HEK293 (cell line): Measurements from ENCODE around the gene IGSF3.
"Not testable (repeated sequence)": the region's sequence is repeated elsewhere in the genome, so short reads cannot be mapped to it uniquely, and the experiment has no call there.

ENCODE experiments used
- CTCF ChIP-seq: fragments of 450-650 bp; formaldehyde crosslinking; IDR thresholded peaks from 2 replicates; pipeline ENCODE4 v1.5.1; 2016; ENCODE audit warnings: missing biosample characterization, missing genetic modification characterization
- YY2 ChIP-seq: fragments of 450-650 bp; formaldehyde crosslinking; IDR thresholded peaks from 2 replicates; pipeline ENCODE4 v1.5.1; 2016; ENCODE audit warnings: missing biosample characterization, missing genetic modification characterization
- ZNF311 ChIP-seq: fragments of 450-650 bp; formaldehyde crosslinking; IDR thresholded peaks from 2 replicates; pipeline ENCODE4 v1.5.1; 2017; ENCODE audit warnings: missing biosample characterization, missing genetic modification characterization, borderline replicate concordance
- ZNF571 ChIP-seq: fragments of 450-650 bp; formaldehyde crosslinking; IDR thresholded peaks from 2 replicates; pipeline ENCODE4 v1.5.0; 2017; ENCODE audit warnings: missing biosample characterization, missing genetic modification characterization
- ZNF785 ChIP-seq: fragments of 450-650 bp; formaldehyde crosslinking; IDR thresholded peaks from 2 replicates; pipeline ENCODE4 v1.5.1; 2016; ENCODE audit warnings: missing biosample characterization, missing genetic modification characterization
- TF ChIP-seq, protein P1 (sequence below): sonication (generic); formaldehyde crosslinking; IDR thresholded peaks from 2 replicates; pipeline ENCODE4 v1.8.1; 2022; ENCODE audit warnings: mild to moderate bottlenecking, moderate library complexity, missing genetic modification reagents

GRCh38 chr1:116603646-116604045 lies 63.9 kb downstream of the IGSF3 start:
- TF ChIP-seq ZNF571 (tag by site-specific recombination); CTCF (tag by site-specific recombination); ZNF311 (tag by site-specific recombination); ZNF785; YY2 (tag by site-specific recombination): not testable (repeated sequence)
- TF ChIP-seq, protein P1, sequence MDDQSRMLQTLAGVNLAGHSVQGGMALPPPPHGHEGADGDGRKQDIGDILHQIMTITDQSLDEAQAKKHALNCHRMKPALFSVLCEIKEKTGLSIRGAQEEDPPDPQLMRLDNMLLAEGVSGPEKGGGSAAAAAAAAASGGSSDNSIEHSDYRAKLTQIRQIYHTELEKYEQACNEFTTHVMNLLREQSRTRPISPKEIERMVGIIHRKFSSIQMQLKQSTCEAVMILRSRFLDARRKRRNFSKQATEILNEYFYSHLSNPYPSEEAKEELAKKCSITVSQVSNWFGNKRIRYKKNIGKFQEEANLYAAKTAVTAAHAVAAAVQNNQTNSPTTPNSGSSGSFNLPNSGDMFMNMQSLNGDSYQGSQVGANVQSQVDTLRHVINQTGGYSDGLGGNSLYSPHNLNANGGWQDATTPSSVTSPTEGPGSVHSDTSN (CRISPR knock-in tag): not testable (repeated sequence)
